Stimulated activated CD8-positive, alpha-beta memory T cell treated with anti-CD3 and anti-CD28 coated beads, Interleukin-15, amount 100 ng/mL, for 4 hours (primary cell): ENCODE results near the gene PTGIR.
A peak's percentile ranks its signal among the peaks of the same experiment; 100 is the strongest.
"Not testable (repeated sequence)": the region's sequence is repeated elsewhere in the genome, so short reads cannot be mapped to it uniquely, and the experiment has no call there.

Experiments used
- DNase-seq, 2 donors: peaks; one replicate each; pipeline ENCODE4 v3.0.0-alpha.2; 2020; ENCODE audit warnings: low read depth in 2 of 2

PTGIR gene

GRCh38 chr19:46639358-46640182 is 14.7 kb upstream of the PTGIR start:
- DNase-seq: no peak

DNA sequence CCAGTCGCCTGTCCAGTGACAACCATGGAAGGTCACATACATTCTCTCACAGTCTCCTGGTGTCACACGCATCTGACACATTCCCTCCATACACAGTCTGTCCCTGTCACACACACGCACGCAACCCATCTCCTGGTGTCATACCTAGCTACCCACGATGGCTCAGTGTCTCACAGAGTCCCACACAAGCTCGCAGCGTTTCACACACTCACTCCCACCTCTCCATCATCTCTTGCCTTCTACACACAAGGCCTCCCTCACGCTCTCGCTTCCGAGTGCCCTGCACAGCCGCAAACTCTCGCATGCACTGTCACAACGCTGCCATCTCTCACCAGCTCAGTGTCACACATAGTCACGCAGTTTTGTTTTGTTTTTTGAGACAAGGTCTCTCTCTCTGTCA is 12.3 kb upstream of the PTGIR start:
- DNase-seq: no peak

GRCh38 chr19:46635920-46636761 is 11.3 kb upstream of the PTGIR start, which contains the start of gene GNG8:
Gene GNG8 (minus strand): TSS chr19:46636202. CDS start chr19:46634682, 1,520 bp downstream.
- no peak for DNase-seq

GRCh38 chr19:46634656-46635218 is 9.8 kb upstream of the PTGIR start:
- DNase-seq: no peak

DNA sequence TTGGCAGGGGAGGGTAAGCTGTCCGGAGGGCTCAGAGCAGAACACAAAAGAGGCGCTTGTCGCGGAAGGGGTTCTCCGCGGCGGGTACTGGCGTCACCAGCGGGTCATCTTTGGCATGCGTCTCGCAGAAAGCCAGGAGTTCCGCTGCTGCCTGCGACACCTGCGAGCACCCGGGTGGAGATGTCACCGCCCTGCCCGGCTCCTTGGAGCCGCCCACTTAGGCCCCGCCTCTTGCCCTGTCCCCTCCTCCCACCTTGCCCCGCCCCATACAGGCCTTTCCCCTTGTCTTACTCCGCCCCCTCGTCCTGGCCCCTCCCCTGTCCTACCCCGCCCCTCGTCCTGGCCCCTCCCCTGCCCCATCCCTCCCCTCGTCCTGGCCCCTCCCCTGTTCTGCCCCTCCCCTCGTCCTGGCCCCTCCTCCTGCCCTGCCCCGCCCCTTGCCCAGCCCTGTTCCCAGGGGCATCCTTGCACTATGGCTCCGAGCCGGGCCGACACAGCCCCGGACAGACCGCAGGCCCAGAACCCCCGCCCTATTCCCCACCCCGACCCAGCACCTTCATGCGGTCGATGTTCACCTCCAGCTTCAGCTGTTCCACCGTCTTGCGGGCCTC is 9.3 kb upstream of the PTGIR start:
- peak; percentile 74 to 86 for DNase-seq

GRCh38 chr19:46633130-46633529 is 8.2 kb upstream of the PTGIR start:
- DNase-seq: no peak

DNA sequence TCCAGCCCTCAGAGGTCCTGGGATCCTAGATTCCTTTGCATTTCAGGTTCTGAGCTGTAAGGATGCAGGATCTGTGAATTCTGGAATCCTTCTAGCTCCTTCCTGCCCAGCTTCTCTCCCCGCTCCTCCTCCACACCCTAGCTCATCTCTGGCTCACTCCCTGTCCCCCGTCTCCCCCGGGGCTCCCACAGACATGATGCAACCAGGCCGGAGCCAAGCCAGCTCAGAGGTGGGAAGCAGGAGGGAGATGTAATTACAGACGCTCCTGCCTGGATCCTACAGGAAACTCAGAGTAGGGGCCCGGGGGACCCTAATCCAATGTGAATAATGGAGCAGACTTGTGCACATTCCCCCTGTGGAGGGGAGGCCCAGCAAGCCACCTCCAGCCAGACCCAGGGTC is 6.6 kb upstream of the PTGIR start:
- DNase-seq: no peak

DNA sequence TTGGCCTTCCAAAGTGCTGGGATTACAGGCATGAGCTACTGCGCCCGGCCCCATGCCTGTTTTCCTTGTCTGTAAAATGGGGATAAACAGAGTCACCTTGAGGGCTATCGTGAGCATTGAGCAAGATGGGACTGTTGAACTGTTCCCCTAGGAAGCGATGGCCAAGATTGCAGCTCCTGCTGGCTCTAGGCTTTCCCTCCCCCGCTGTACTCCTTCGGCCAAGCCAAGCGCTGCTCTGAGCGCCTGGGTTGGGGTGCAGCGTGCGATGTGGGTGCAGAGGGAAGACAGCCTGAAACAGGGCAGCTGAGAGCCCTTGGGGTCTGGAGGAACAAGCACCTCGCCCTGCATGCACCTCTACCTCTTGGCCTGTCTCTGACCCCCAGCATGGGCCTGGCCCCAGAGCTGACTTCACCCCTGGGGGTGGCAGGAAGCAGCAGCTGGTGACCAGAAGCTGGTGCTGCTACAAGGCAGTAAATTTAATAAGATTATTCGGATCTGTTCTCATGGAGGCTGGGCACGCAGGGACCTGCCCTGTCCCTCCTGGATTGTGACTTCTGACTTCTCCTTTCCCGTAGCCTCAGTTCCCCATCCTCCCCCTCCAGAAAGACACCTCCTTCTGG is 5.8 kb upstream of the PTGIR start:
- DNase-seq: no peak

DNA sequence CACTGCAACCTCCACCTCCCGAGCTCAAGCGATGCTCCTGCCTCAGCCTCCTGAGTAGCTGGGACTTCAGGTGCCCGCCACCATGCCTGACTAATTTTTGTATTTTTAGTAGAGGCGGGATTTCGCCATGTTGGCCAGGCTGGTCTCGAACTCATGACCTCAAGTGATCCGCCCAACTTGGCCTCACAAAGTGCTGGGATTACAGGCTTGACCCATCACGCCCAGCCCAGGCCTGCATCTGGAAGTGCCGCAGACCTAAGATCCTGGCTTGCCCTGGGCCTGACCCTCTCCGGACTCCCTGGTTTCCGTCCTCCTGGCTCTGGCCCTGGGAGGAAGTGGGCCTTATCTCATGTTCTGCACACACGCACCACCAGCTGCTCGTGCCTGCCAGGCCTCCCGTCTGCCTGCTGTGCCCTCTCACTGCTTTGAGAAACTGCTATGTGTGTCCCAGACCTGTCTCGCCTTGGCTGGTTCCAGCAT is 4.7 kb upstream of the PTGIR start:
- no peak for DNase-seq

GRCh38 chr19:46628970-46629369 is 4.1 kb upstream of the PTGIR start:
- not testable (repeated sequence) for DNase-seq

DNA sequence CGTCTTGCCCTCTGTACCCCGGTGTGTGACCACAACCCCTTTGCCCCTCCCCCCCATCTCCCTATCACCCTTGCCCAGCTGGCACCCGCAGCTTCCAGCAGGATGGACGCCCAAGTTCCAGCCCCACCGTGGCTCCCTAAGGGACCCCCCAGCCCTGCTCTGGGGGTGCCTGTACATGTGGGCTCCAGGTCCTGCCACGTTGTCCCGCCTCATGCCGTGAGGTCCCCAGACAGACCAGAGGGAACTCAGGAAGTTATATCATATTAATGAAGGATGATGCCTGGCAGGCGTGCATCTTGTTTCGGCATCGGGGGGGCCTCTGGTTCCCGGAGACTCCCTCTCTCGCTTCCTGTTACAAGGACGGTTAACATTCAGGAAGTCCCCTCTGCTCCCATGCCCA is 1.6 kb upstream of the PTGIR start:
- no peak for DNase-seq

GRCh38 chr19:46625731-46626130 is 842 bp upstream of the PTGIR start:
- DNase-seq: no peak

GRCh38 chr19:46623915-46624502 is 880 bp downstream of the PTGIR start:
- no peak for DNase-seq

DNA sequence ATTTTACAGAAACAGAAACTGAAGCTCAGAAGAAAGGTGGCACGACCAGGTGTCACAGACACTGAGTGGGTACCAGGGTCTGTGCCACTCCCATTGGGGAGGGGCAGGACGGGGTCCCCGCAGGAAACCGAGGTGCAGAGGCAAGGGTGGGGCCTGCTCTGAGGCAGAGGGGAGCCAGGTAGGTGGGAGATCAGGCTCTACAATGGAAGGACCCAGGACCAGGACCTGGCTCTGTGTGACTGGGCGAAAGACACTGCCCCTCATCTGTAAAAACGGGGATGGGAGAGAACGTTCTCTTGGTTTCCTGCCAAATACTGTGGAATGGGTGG is 2.8 kb downstream of the PTGIR start:
- no peak for DNase-seq

GRCh38 chr19:46621191-46622117 is 3.4 kb downstream of the PTGIR start:
- DNase-seq: no peak

DNA sequence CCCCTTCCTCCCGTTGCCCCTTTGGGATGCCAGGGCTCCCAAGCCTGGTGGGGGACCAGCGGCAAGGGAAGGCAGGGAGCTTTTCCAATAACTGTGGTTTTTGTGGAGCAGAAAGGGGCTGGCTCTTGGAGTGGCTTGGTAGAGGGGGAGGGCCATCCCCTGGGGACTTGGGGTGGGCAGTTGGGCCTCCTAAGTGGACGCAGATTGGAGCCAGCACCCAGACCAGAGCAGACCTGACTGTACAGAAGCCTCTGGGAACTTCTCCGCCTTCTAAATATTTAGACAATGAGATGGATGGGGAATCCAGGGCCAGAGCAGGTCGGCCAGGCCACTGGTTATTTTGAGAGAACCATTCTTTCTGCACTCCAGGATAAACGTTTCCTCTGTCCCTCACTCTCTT is 4.2 kb downstream of the PTGIR start:
- DNase-seq: no peak

DNA sequence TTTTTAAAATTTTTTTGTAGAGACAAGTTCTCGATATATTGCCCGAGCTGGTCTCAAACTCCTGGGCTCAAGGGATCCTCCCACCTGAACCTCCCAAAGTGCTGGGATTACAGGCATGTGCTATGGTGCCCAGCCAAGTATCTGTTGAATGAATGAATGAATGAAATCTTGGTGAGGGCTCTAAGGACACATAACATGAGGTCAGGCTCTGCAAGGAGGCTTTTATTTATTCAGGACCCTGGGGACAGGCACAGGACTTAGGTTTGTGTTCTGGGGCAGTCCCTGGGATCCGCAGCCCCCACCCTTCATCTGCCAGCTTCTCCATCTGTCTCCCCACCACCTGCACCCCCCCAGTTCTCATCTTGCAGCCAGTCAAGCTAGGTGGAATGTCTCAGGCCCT is 4.6 kb downstream of the PTGIR start:
- DNase-seq: no peak

GRCh38 chr19:46618670-46619231 is 6.1 kb downstream of the PTGIR start:
- DNase-seq: no peak

DNA sequence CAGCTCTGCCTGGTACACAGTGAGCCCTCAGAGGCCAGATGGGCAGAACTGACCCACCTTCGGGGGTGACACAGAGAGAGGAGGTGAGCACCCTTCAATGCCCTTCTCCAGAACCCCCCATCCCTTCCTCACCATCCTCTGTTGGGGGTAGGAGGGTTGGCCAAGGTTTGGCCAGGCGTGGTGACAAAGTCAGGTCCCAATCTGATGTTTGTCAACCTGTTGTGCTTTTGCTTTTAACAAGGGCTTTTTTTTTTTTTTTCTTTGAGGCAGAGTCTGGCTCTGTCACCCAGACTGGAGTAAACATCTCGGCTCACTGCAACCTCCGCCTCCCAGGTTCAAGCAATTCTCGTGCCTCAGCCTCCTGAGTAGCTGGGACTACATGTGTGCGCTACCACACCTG is 7.3 kb downstream of the PTGIR start:
- DNase-seq: no peak
